ENCODE measurements around the gene ZNF76. TPM values are rescaled to one million over a fixed set of nuclear protein-coding genes. Genes with fewer than 3 reads are reported as not detected.
A peak's percentile ranks its signal among the peaks of the same experiment; 100 is the strongest.

ZNF76 gene
- total and polyA plus RNA-seq, 2 donors (not counting 1 experiment from before 2014, with no cell fraction given): 96.9 to 145 TPM

GRCh38 chr6:35297601-35298481, 38.3 kb downstream of the ZNF76 start, which contains the start of gene DEF6:
DEF6 (plus strand) TSS chr6:35297818; CDS start chr6:35297857, 39 bp downstream.
- intact Hi-C loops (cut with micrococcal nuclease): loop anchor here (1.0 to 2.0 kb wide), 7 partner anchors 13 to 439 kb away; partner anchors contain the start of genes ARMC12, PPARD and RPL10A
- peak within 1 kb of the TSS; percentile 87 to 98 for H3K27ac ChIP-seq (ENCODE audit: low read length in 2 of 2)
- Mint-ChIP-seq H3K27me3 (no peaks in the 10 kb centered on the region), H3K4me1 (peaks cover 50% of the 10 kb centered on the region), H3K4me3 (peak within 1 kb of the TSS; percentile 82), H3K27ac (peak within 1 kb of the TSS; percentile 97), H3K9me3 (ENCODE audit: insufficient read depth) (no peaks in the 10 kb centered on the region)
- H3K27me3 ChIP-seq (replicated peaks in 1 of 4; ENCODE audit: control extremely low read depth in 1 of 4, control insufficient read depth in 3 of 4, insufficient read depth in 4 of 4, low read length in 3 of 4): no peaks in the 10 kb centered on the region
- H2AFZ ChIP-seq (ENCODE audit: insufficient read depth, low read depth, low read length, poor library complexity, severe bottlenecking): peak within 1 kb of the TSS; percentile 64
- POLR2A ChIA-PET: interaction anchor here (0.6 kb wide), 3 partner anchors 30 to 688 kb away, joined by 3 to 4 read pairs (median 3); partner anchors contain the start of gene FANCE
- TF ChIP-seq CTCF (IDR thresholded peaks at IDR 0.05): peak; percentile 97
- no peak for TF ChIP-seq EZH2 (IDR thresholded peaks at IDR 0.05; ENCODE audit: borderline replicate concordance, insufficient read depth, low read depth, low read length, poor library complexity, severe bottlenecking)
- H3K4me3 ChIP-seq (ENCODE audit: control extremely low read depth in 1 of 5, extremely low read depth in 1 of 5, insufficient read depth in 1 of 5, low read depth in 2 of 5, low read length in 4 of 5): peak within 1 kb of the TSS; percentile 79 to 97 (median 95)
- H3K36me3 ChIP-seq (replicated peaks in 1 of 2; ENCODE audit: control extremely low read depth in 1 of 2, control insufficient read depth in 1 of 2, extremely low read depth in 1 of 2, insufficient read depth in 2 of 2, low read length in 1 of 2): peaks cover 0 to 29% of the 10 kb centered on the region in 2 experiments
- CTCF ChIA-PET: interaction anchor here (1.0 to 13.2 kb wide), 19 partner anchors 9 to 439 kb away, joined by 3 to 301 read pairs (median 10); partner anchors contain the start of genes ARMC12, FANCE, PPARD and RPL10A
- WGBS (ENCODE audit: insufficient coverage): 1% methylated on average over 33 of the region's 35 CpGs
- peak within 1 kb of the TSS; percentile 95 for H3K4me2 ChIP-seq (replicated peaks; ENCODE audit: low read depth, low read length, poor library complexity, severe bottlenecking)
- peak; percentile 74 for ATAC-seq (ENCODE audit: low read depth)
- peak; percentile 91 for DNase-seq
- peak within 1 kb of the TSS; percentile 92 for H3K9ac ChIP-seq (ENCODE audit: low read length)
- no peaks in the 10 kb centered on the region for H3K9me3 ChIP-seq (ENCODE audit: control extremely low read depth in 1 of 3, control insufficient read depth in 2 of 3, insufficient read depth in 1 of 3, low read length in 2 of 3)
- H4K20me1 ChIP-seq (ENCODE audit: control insufficient read depth, insufficient read depth, low read length, poor library complexity, severe bottlenecking): no peaks in the 10 kb centered on the region
- peaks cover 50% of the 10 kb centered on the region for H3K79me2 ChIP-seq (ENCODE audit: control insufficient read depth, insufficient read depth, low read length)
- H3K4me1 ChIP-seq (ENCODE audit: control insufficient read depth in 2 of 2, insufficient read depth in 2 of 2, low read length in 2 of 2): peaks cover 48 to 54% of the 10 kb centered on the region in 2 donors

All from B cell (primary cell).